B cell (primary cell): ENCODE measurements around the gene NUP93. TPM values are rescaled to one million over a fixed set of nuclear protein-coding genes. Genes with fewer than 3 reads are reported as not detected.

Experiments
- ATAC-seq: fragments of 200-7000 bp; cut with Tn5 transposase; one replicate; pipeline ENCODE4 v1.10.0; 2021; ENCODE audit warnings: low read depth, mild to moderate bottlenecking, moderate number of reproducible peaks, moderate library complexity
- CTCF ChIA-PET: fragments of 350-600 bp; sonication (Branson Sonifier 250); formaldehyde crosslinking; loops from one replicate; lab custom pipeline; 2021; ENCODE audit warnings: antibody characterized with exemption, inconsistent platforms; lab: Charles Lee
- POLR2A ChIA-PET: fragments of 350-600 bp; sonication (Branson Sonifier 250); formaldehyde crosslinking; loops from one replicate; lab custom pipeline; 2021; ENCODE audit warnings: antibody characterized with exemption; lab: Charles Lee
- DNase-seq: peaks from one replicate; pipeline ENCODE4 v3.0.0; 2013
- H2AFZ ChIP-seq: 2 replicates; pipeline ENCODE4 v1.6.1; 2012; ENCODE audit warnings: mild to moderate bottlenecking, low read depth, low read length; ENCODE audit not compliant: insufficient read depth, poor library complexity, severe bottlenecking
- H3K27ac ChIP-seq, 2 donors: 1 replicate in 1 of 2; 2 replicates in 1 of 2; pipeline ENCODE4 v1.5.1; 2012 to 2013; ENCODE audit warnings: low read length in 2 of 2, mild to moderate bottlenecking in 2 of 2, moderate library complexity in 1 of 2
- H3K27me3 ChIP-seq, 4 experiments: fragments of 200-600 bp in 1 of 4; sonication (generic) in 1 of 4; replicated peaks in 1 of 4; 1 replicate in 2 of 4; 2 replicates in 2 of 4; pipeline versions ENCODE4 v1.6.1 to v1.7.0; 2013 to 2016; ENCODE audit warnings: low read length in 3 of 4, mild to moderate bottlenecking in 2 of 4, mixed read lengths in 1 of 4, moderate library complexity in 1 of 4; ENCODE audit not compliant: insufficient read depth in 4 of 4, control insufficient read depth in 3 of 4; ENCODE audit errors: control extremely low read depth in 1 of 4
- H3K36me3 ChIP-seq, 2 experiments: replicated peaks in 1 of 2; 1 replicate in 1 of 2; 2 replicates in 1 of 2; pipeline versions ENCODE4 v1.6.1 to v1.7.1; 2013; ENCODE audit warnings: low read length in 1 of 2; ENCODE audit not compliant: insufficient read depth in 2 of 2, control insufficient read depth in 1 of 2; ENCODE audit errors: control extremely low read depth in 1 of 2, extremely low read depth in 1 of 2
- H3K4me1 ChIP-seq, 2 donors: fragments of 200-600 bp in 1 of 2; sonication (generic) in 1 of 2; 1 replicate in 1 of 2; 2 replicates in 1 of 2; pipeline versions ENCODE4 v1.5.1 to v1.6.1; 2013 to 2017; ENCODE audit warnings: low read length in 2 of 2; ENCODE audit not compliant: control insufficient read depth in 2 of 2, insufficient read depth in 2 of 2
- H3K4me2 ChIP-seq: replicated peaks from 2 replicates; pipeline ENCODE3; 2012; ENCODE audit warnings: mild to moderate bottlenecking, low read depth, low read length; ENCODE audit not compliant: poor library complexity, severe bottlenecking
- H3K4me3 ChIP-seq, 5 experiments: fragments of 200-600 bp in 1 of 5; sonication (generic) in 1 of 5; 1 replicate in 3 of 5; 2 replicates in 2 of 5; pipeline versions ENCODE4 v1.5.1 to v1.7.0; 2011 to 2016; ENCODE audit warnings: low read length in 4 of 5, mild to moderate bottlenecking in 4 of 5, low read depth in 2 of 5, control low read depth in 1 of 5, moderate library complexity in 1 of 5; ENCODE audit not compliant: insufficient read depth in 1 of 5; ENCODE audit errors: control extremely low read depth in 1 of 5, extremely low read depth in 1 of 5
- H3K79me2 ChIP-seq: fragments of 200-600 bp; sonication (generic); one replicate; pipeline ENCODE4 v1.6.0; 2016; ENCODE audit warnings: low read length; ENCODE audit not compliant: control insufficient read depth, insufficient read depth
- H3K9ac ChIP-seq: fragments of 200-600 bp; sonication (generic); 2 replicates; pipeline ENCODE4 v1.6.1; 2017; ENCODE audit warnings: mild to moderate bottlenecking, low read length, moderate library complexity
- H3K9me3 ChIP-seq, 3 donors: one replicate each; pipeline versions ENCODE4 v1.6.1 to v1.7.1; 2013; ENCODE audit warnings: low read length in 2 of 3; ENCODE audit not compliant: control insufficient read depth in 2 of 3, insufficient read depth in 1 of 3; ENCODE audit errors: control extremely low read depth in 1 of 3
- H4K20me1 ChIP-seq: 2 replicates; pipeline ENCODE4 v1.6.0; 2012; ENCODE audit warnings: mild to moderate bottlenecking, low read length; ENCODE audit not compliant: insufficient read depth, control insufficient read depth, poor library complexity, severe bottlenecking
- H3K27ac Mint-ChIP-seq: one replicate; pipeline ENCODE4 v1.8.0; 2021; ENCODE audit warnings: mixed read lengths
- H3K27me3 Mint-ChIP-seq: one replicate; pipeline ENCODE4 v1.8.0; 2021; ENCODE audit warnings: mixed read lengths
- H3K4me1 Mint-ChIP-seq: one replicate; pipeline ENCODE4 v1.8.0; 2021; ENCODE audit warnings: mixed read lengths
- H3K4me3 Mint-ChIP-seq: one replicate; pipeline ENCODE4 v1.8.0; 2021; ENCODE audit warnings: mixed read lengths
- H3K9me3 Mint-ChIP-seq: one replicate; pipeline ENCODE4 v1.8.0; 2022; ENCODE audit warnings: mixed read lengths; ENCODE audit not compliant: insufficient read depth
- EZH2 ChIP-seq: IDR thresholded peaks from 2 replicates; pipeline ENCODE4 v1.6.1; 2012; ENCODE audit warnings: borderline replicate concordance, low read depth, mild to moderate bottlenecking, moderate library complexity, low read length; ENCODE audit not compliant: insufficient read depth, poor library complexity, severe bottlenecking
- WGBS: methylation state at CpG from one replicate; pipeline ENCODE4 v1.1.5; 2013; ENCODE audit warnings: missing lambda C conversion rate; ENCODE audit not compliant: insufficient coverage; 5-methylcytosine and 5-hydroxymethylcytosine counted together
- intact Hi-C: fragments of 100-400 bp; cut with micrococcal nuclease; formaldehyde crosslinking; loops from one replicate; pipeline ENCODE4 v1.10.0; 2022
- polyA plus RNA-seq: library from polyadenylated mRNA; depleted of rRNA; stranded (reverse); fragments of >200 nt; gene quantifications from 2 replicates; pipeline ENCODE4 v1.2.3, GENCODE V29; 2012
- total RNA-seq, 2 donors: library from RNA; stranded (reverse); fragments of 120-200 nt in 1 of 2; gene quantifications; 1 replicate in 1 of 2; 2 replicates in 1 of 2; pipeline versions ENCODE4 v1.2.3 to v1.2.4, GENCODE V29; 2013 to 2022
- TF ChIP-seq, protein P1 (sequence below): fragments of 200-600 bp; IDR thresholded peaks from one replicate; pipeline ENCODE4 v1.8.0; 2022; ENCODE audit warnings: antibody characterized with exemption, mild to moderate bottlenecking

Gene NUP93
- total and polyA plus RNA-seq, 2 donors (not counting 1 experiment from before 2014, with no cell fraction given) = 23.6 to 64.6 TPM

DNA sequence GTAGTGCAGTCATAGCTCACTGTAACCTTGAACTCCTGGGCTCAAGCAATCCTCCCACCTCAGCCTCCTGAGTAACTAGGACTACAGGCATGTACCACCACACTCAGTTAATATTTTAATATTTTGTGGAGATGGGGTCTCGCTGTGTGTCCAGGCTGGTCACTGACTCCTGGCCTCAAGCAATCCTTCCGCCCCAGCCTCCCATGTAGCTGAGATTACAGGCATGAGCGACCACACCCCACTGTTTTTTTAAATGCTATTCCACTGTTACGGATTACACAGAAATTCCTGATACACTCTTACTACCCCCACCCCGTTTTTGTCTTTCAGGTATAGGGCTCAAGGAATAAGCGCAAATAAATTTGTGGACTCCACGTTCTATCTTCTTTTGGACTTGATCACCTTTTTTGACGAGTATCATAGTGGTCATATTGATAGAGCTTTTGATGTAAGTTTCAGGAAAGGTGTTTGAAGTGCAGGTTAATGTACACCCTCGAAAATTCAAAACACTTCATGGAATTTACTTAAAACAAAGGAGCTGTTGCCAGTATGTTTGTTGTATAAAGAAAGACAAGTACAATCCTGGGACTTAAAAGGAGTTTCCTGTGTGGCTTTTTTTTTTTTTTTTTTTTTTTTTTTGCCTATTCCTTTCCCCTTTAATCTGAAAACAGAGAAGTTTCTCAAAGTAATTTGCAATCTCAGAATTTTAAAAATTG is 108.9 kb downstream of the NUP93 start:
- Mint-ChIP-seq H3K4me3 (no peak overlapping the region), H3K27ac (no peak overlapping the region), H3K4me1 (no peaks in the 10 kb centered on the region), H3K27me3 (no peaks in the 10 kb centered on the region), H3K9me3 (no peaks in the 10 kb centered on the region)
- no peak overlapping the region for H2AFZ ChIP-seq
- H3K36me3 ChIP-seq = peaks cover 8 to 69% of the 10 kb centered on the region in 2 experiments
- no peak for DNase-seq
- WGBS = 100% methylated on average over 2 of the region's 9 CpGs
- ATAC-seq = no peak
- POLR2A ChIA-PET = no interaction called here
- CTCF ChIA-PET = interaction anchor here (0.7 to 2.0 kb wide), 5 partner anchors 12 to 100 kb away, joined by 3 to 8 read pairs (median 4); no protein-coding TSS in a partner anchor
- intact Hi-C loops = no loop called here
- H4K20me1 ChIP-seq = no peaks in the 10 kb centered on the region
- H3K79me2 ChIP-seq = no peaks in the 10 kb centered on the region
- H3K4me2 ChIP-seq = no peak overlapping the region
- H3K9me3 ChIP-seq = no peaks in the 10 kb centered on the region
- H3K4me1 ChIP-seq = no peaks in the 10 kb centered on the region
- no peaks in the 10 kb centered on the region for H3K27me3 ChIP-seq
- TF ChIP-seq, protein P1, sequence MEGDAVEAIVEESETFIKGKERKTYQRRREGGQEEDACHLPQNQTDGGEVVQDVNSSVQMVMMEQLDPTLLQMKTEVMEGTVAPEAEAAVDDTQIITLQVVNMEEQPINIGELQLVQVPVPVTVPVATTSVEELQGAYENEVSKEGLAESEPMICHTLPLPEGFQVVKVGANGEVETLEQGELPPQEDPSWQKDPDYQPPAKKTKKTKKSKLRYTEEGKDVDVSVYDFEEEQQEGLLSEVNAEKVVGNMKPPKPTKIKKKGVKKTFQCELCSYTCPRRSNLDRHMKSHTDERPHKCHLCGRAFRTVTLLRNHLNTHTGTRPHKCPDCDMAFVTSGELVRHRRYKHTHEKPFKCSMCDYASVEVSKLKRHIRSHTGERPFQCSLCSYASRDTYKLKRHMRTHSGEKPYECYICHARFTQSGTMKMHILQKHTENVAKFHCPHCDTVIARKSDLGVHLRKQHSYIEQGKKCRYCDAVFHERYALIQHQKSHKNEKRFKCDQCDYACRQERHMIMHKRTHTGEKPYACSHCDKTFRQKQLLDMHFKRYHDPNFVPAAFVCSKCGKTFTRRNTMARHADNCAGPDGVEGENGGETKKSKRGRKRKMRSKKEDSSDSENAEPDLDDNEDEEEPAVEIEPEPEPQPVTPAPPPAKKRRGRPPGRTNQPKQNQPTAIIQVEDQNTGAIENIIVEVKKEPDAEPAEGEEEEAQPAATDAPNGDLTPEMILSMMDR = no peak
- TF ChIP-seq EZH2 = no peak
- H3K4me3 ChIP-seq = no peak overlapping the region
- H3K9ac ChIP-seq = no peak overlapping the region
- no peak overlapping the region for H3K27ac ChIP-seq

DNA sequence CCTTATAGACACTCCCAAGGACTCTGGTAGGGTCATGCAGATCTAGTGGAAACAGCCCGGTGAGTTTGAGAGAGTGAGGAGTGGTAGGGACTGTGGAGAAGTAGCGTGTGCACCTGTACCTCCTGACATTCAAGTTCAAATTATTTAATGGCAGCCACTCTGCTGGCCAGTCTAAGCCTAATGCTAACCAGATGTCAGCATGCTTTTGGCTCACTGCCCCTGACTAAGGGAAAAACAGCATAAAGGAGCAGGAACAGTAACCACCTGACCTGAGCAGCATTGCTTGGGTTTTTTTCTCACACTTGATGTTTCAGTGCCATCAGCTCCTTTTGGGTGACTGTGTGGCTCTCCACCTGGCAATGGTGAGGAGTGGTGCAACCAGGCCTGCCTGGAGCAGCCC is 111.3 kb downstream of the NUP93 start:
- Histone ChIP-seq H3K79me2 (no peaks in the 10 kb centered on the region), H4K20me1 (no peaks in the 10 kb centered on the region), H3K4me3 (no peak overlapping the region), H3K4me2 (no peak overlapping the region), H3K27ac (no peak overlapping the region), H3K36me3 (peaks cover 12 to 65% of the 10 kb centered on the region in 2 experiments), H2AFZ (no peak overlapping the region), H3K27me3 (no peaks in the 10 kb centered on the region), H3K9ac (no peak overlapping the region), H3K4me1 (no peaks in the 10 kb centered on the region), H3K9me3 (no peaks in the 10 kb centered on the region)
- Mint-ChIP-seq H3K9me3 (no peaks in the 10 kb centered on the region), H3K4me1 (no peaks in the 10 kb centered on the region), H3K27ac (no peak overlapping the region), H3K27me3 (no peaks in the 10 kb centered on the region), H3K4me3 (no peak overlapping the region)
- 100% methylated on average over 1 of the region's 2 CpGs for WGBS
- DNase-seq (no peak), ATAC-seq (no peak)
- POLR2A ChIA-PET = no interaction called here
- CTCF ChIA-PET = no interaction called here
- no peak for TF ChIP-seq EZH2
- TF ChIP-seq, protein P1 = no peak
- intact Hi-C loops = no loop called here
